DMS79 treated with DMSO at 0.1 percent for 48 hours (cell line): ENCODE data around the gene LRMDA.

Experiments used
- DNase-seq: peaks from one replicate; lab custom pipeline; 2025; lab: John Stamatoyannopoulos, UW

Gene LRMDA

DNA sequence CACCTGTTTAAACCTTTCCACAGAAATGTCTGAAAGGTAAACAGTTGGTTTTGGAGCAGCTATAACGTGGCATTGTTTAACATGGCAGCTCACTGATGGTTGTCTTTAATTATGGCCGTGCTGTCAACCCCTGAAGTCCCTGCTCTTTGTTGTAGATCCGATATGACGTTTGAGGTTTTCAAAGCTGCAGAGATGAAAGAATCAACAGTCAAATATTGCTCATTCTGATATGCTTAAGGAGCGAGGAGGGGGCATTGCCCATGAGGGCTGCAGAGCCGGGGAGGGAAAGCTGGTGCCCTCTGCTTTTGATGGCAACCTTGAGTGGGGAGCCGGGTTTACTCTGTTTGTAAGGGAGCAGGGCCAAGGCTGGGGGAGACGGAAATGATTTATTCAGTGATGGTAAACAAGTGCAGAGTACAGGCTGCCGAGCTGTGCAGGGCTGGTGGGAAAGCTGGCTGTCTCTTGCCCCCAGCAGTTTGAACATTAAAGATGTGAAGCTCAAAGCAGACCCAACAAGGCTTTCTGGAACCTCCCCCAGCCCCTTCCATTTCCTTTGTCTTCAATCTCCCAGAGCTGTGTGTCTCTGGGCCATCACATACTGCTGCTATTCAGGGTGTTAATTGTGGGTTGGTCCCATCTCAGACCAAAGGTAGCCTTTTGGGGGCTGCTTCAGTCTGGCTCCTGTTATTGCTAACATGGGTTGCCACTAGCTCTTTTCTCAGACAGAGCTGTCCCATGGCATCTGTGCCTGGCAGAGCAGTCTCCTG, 345.5 kb downstream of the LRMDA start:
- DNase-seq, result no peak

GRCh38 chr10:75778665-75779064, 347.2 kb downstream of the LRMDA start:
- DNase-seq, result no peak

GRCh38 chr10:75779276-75779675, 347.9 kb downstream of the LRMDA start:
- DNase-seq, result no peak

DNA sequence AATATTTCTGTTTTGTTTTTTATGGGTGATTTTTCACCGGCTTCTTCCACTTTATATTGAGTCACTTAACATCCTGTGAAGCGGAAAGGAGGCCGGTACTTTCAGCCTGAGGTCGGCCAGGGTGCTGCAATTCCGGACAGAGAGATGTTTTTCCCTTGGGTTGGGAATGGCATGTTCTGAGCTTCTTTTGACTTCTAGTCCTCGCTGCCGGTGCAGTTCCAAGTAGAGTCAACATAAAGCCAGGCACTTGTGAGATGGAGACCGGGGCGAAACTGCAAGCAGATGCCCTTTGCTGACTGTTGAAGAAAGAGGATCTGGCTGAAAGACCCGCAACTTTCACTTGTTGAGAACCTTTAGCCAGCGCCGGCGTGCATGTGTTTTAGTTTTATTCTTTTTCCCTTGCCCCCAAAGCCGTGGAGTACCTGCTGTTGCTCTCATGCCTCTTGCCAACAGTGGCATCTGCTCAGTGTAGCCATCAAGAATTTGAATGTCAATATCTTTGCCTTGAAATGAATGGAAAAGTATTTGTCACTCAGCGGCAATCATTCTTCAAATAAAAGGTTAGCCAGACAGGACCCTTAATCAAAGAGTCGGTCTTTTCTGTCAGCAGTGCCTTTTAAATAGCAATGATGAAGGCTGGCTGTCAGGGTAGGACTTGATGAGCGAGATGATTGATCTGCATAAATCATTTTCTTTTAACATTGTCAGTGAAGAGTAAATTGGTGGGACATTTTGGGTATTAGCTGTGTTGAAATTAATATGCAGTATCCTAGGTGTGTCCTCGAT, 351.2 kb downstream of the LRMDA start:
- DNase-seq, result peak; percentile 9

- no peak for DNase-seq
Measured at GRCh38 chr10:75788394-75789205, 357.2 kb downstream of the LRMDA start.

DNA sequence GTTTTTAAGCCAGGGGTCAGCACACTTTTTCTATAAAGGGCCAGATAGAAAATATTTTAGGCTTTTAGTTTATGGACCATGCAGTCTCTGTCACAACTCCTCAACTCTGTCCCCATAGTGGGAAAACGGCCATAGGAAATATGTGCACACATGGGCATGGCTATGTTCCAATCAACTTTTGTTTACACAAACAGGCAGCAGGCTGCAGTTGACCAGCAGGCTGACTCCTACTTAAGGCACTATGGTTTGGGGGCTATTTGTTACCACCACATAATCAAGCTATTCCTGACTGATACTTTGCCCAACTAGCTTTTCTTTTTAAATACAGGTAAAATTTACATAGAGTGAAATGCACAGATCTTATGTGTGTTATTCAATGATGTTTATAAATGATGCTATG, 362.4 kb downstream of the LRMDA start:
- DNase-seq, result no peak

- no peak for DNase-seq
Measured at GRCh38 chr10:75801121-75801520, 369.7 kb downstream of the LRMDA start.

DNA sequence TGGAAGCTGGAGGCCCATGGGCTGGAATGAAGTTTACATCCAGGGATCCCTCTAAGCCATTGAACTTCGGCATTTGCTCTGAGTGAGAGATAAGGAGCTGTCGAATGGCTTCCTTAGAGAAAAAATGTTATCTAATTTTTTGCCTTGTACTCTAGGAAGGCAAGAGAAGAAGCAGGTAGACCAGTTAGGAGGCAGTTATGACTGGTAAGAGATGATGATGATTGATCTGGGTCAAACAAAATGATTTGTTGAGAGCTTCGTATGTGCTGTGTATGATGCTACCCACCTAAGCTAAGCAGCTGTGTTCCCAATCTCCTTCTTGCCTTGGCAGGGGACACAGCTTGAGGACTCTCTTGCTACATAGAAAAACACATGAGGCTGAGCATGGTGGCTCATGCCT, 370.2 kb downstream of the LRMDA start:
- DNase-seq, result no peak

- no peak for DNase-seq
Measured at GRCh38 chr10:75803121-75803520, 371.7 kb downstream of the LRMDA start.

- no peak for DNase-seq
Measured at GRCh38 chr10:75803816-75804552, 372.6 kb downstream of the LRMDA start.

GRCh38 chr10:75806186-75806585, 374.8 kb downstream of the LRMDA start:
- DNase-seq, result no peak

DNA sequence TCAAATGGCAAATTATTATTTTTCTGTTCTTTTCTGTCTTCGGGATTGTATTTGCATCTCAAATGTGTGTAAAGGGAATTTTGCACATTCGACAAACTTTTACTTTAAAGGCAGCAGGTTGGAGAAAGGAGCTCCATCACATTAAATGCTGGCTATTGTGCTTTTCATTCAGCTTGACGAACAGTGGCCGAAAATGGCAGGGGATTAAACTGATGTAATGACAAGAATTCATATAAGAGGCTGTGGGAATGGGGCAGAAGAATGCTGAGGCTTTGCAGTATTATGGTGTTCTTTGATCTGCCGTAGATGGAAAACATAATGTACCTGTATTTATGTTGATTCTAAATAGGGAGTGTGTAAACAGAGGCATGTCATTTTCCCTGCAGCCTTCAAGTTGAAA, 376.0 kb downstream of the LRMDA start:
- no peak for DNase-seq

DNA sequence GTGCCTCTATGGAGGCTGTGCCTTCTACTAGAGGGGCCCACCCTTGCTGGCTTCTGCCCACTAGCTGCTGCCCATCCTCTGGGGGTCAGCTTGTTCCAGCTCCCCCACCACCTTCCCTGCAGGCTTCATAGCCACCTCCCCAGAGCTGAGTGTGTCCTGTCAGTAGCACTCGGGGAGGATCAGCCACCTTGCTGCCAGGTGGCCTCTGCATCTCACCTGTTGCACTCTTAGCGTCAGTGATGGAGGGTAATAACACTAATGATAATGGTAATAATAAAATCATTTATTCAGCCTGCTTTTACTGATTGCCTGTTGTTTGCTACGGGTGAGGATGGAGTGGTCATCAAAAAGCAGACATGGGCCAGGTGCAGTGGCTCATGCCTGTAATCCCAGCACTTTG, 377.6 kb downstream of the LRMDA start:
- no peak for DNase-seq

GRCh38 chr10:75814014-75814413, 382.6 kb downstream of the LRMDA start:
- no peak for DNase-seq

GRCh38 chr10:75815066-75815465, 383.6 kb downstream of the LRMDA start:
- DNase-seq, result no peak

GRCh38 chr10:75817198-75817597, 385.8 kb downstream of the LRMDA start:
- DNase-seq, result no peak

DNA sequence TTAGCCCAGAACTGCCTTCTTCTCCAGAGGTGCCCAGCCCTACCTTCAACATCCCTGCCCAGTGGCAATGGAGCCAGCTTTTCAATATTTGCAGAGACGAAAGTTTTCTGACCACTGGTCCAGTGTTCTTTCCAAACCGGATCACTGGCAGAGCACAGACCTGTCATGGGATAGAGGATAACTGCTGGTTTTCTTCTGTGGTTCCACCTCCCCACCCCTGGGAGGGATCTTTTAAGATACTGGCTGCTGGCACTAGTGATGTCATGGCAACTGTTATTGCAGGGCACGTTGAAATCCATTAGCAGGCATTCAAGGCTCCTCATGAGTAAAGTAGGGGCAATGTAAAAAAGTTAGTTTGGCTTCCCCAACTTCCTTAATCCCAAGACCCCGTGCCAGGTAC, 387.1 kb downstream of the LRMDA start:
- no peak for DNase-seq

DNA sequence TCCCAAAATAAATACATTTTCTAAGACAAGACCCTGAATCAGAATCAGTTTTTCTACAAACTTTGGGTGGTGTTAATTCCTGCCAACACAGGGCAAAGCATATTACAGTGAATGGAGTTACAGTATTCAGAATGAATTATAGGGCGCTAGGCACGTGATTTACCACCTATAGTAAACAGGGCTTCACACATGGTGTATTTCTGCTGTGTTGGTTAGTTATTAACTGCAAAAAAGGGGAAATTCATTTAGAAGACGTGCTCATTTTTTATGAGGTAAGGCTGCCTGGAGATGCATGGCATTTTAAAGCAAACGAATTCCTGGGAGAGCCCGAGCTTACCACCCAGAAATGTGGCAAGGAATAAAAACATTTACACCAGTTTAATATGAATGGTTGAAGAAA, 393.8 kb downstream of the LRMDA start:
- no peak for DNase-seq

DNA sequence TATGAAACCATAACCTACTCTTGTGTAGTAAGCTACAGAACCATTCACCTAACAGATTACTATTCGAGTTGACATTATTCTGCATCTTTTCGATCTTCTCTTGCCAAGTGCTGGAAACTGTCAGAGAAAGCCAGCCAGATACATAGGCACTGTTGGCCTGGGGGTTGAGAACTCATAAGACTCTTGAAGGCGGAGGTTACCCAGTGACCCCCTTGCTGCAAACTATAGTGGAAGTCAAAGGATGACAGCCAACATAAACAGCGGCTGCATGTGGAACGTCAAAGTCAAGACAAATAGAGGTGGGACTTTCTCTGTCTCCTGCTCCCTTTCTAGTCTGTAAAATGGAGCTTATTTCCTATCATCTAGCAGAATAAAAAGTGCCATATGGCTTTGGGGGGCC, 394.2 kb downstream of the LRMDA start:
- no peak for DNase-seq

GRCh38 chr10:75826846-75827245, 395.4 kb downstream of the LRMDA start:
- no peak for DNase-seq

- no peak for DNase-seq
Measured at GRCh38 chr10:75827587-75828021, 396.2 kb downstream of the LRMDA start.

GRCh38 chr10:75828413-75828812, 397.0 kb downstream of the LRMDA start:
- no peak for DNase-seq
